NCI-H128 (cell line): ENCODE results near the gene OR52B2.
"Not testable (repeated sequence)": the region's sequence is repeated elsewhere in the genome, so short reads cannot be mapped to it uniquely, and the experiment has no call there.

Source experiments
- DNase-seq: peaks from one replicate; lab custom pipeline; 2025; ENCODE audit not compliant: unreplicated experiment; lab: John Stamatoyannopoulos, UW

Gene OR52B2

GRCh38 chr11:6156628-6157359 lies 13.3 kb downstream of the OR52B2 start:
- DNase-seq: no peak

GRCh38 chr11:6152126-6152525 lies 18.0 kb downstream of the OR52B2 start:
- DNase-seq: no peak

GRCh38 chr11:6151117-6151516 lies 19.0 kb downstream of the OR52B2 start:
- DNase-seq: no peak

- DNase-seq: not testable (repeated sequence)
Observed at GRCh38 chr11:6143737-6144136, 26.4 kb downstream of the OR52B2 start.

GRCh38 chr11:6142936-6143335 lies 27.2 kb downstream of the OR52B2 start:
- no peak for DNase-seq

GRCh38 chr11:6135936-6136335 lies 34.2 kb downstream of the OR52B2 start:
- not testable (repeated sequence) for DNase-seq

- DNase-seq: no peak
Observed at GRCh38 chr11:6132431-6132830, 37.7 kb downstream of the OR52B2 start.

- no peak for DNase-seq
Observed at GRCh38 chr11:6129635-6130034, 40.5 kb downstream of the OR52B2 start.

GRCh38 chr11:6129011-6129410 lies 41.1 kb downstream of the OR52B2 start:
- DNase-seq: no peak

- no peak for DNase-seq
Observed at GRCh38 chr11:6127881-6128280, 42.2 kb downstream of the OR52B2 start.

GRCh38 chr11:6124245-6124644 lies 45.9 kb downstream of the OR52B2 start:
- DNase-seq: no peak
